Activated B cell treated with CpG ODN at 0.5 μM for 24 hours (primary cell): Measurements from ENCODE around the gene HINT3. TPM values are rescaled to one million over a fixed set of nuclear protein-coding genes. Genes with fewer than 3 reads are reported as not detected.

Source experiments
- ATAC-seq: fragments of 200-7000 bp; cut with Tn5 transposase; one replicate; pipeline ENCODE4 v1.10.0; 2021; ENCODE audit warnings: low read depth, mild to moderate bottlenecking, moderate library complexity
- CTCF ChIA-PET: fragments of 350-600 bp; sonication (Branson Sonifier 250); formaldehyde crosslinking; loops from one replicate; lab custom pipeline; 2021; ENCODE audit warnings: antibody characterized with exemption; lab: Charles Lee
- POLR2A ChIA-PET: fragments of 350-600 bp; sonication (Branson Sonifier 250); formaldehyde crosslinking; loops from one replicate; lab custom pipeline; 2021; ENCODE audit warnings: antibody characterized with exemption; lab: Charles Lee
- DNase-seq: peaks from one replicate; pipeline ENCODE4 v3.0.0; 2022
- H3K27ac Mint-ChIP-seq: one replicate; pipeline ENCODE4 v1.8.0; 2020; ENCODE audit warnings: mixed read lengths
- H3K27me3 Mint-ChIP-seq: one replicate; pipeline ENCODE4 v1.8.0; 2021; ENCODE audit warnings: mixed read lengths
- H3K36me3 Mint-ChIP-seq: one replicate; pipeline ENCODE4 v1.8.0; 2021; ENCODE audit warnings: low read depth, mixed read lengths
- H3K4me1 Mint-ChIP-seq: one replicate; pipeline ENCODE4 v1.8.0; 2021; ENCODE audit warnings: mixed read lengths
- H3K4me3 Mint-ChIP-seq: one replicate; pipeline ENCODE4 v1.8.0; 2020; ENCODE audit warnings: mild to moderate bottlenecking, mixed read lengths
- H3K9me3 Mint-ChIP-seq: one replicate; pipeline ENCODE4 v1.8.0; 2020; ENCODE audit warnings: mixed read lengths
- CTCF ChIP-seq: fragments of 200-600 bp; IDR thresholded peaks from one replicate; pipeline ENCODE4 v1.8.0; 2022; ENCODE audit warnings: antibody characterized with exemption, mild to moderate bottlenecking
- intact Hi-C: fragments of 100-400 bp; cut with micrococcal nuclease; formaldehyde crosslinking; loops from one replicate; pipeline ENCODE4 v1.15.1; 2024
- total RNA-seq: library from RNA; stranded (reverse); gene quantifications from 2 replicates; pipeline ENCODE4 v1.2.3, GENCODE V29; 2022

HINT3 gene
- total RNA-seq, 1 donor from 2014 or later = 11.1 TPM

GRCh38 chr6:126007800-126008199 is 51.2 kb downstream of the HINT3 start:
- CTCF ChIA-PET = no interaction called here
- no peak for ATAC-seq
- POLR2A ChIA-PET = no interaction called here
- no peak for DNase-seq
- no peak overlapping the region for H3K4me3 Mint-ChIP-seq
- intact Hi-C loops = no loop called here
- no peaks in the 10 kb centered on the region for H3K4me1 Mint-ChIP-seq
- no peaks in the 10 kb centered on the region for H3K27me3 Mint-ChIP-seq
- no peaks in the 10 kb centered on the region for H3K9me3 Mint-ChIP-seq
- TF ChIP-seq CTCF = no peak
- H3K27ac Mint-ChIP-seq = no peak overlapping the region
- H3K36me3 Mint-ChIP-seq = peaks cover 63% of the 10 kb centered on the region

GRCh38 chr6:126010040-126010439 is 53.5 kb downstream of the HINT3 start:
- Mint-ChIP-seq H3K4me3 (no peak overlapping the region), H3K27ac (no peak overlapping the region), H3K4me1 (no peaks in the 10 kb centered on the region), H3K27me3 (no peaks in the 10 kb centered on the region), H3K9me3 (no peaks in the 10 kb centered on the region), H3K36me3 (peaks cover 65% of the 10 kb centered on the region)
- no peak for TF ChIP-seq CTCF
- CTCF ChIA-PET = interaction anchor here (1.2 kb wide), 1 partner anchor 15 kb away, joined by 4 read pairs; no protein-coding TSS in a partner anchor
- ATAC-seq = no peak
- no peak for DNase-seq
- intact Hi-C loops = no loop called here
- POLR2A ChIA-PET = no interaction called here

GRCh38 chr6:126015863-126016262 is 59.3 kb downstream of the HINT3 start:
- no peak overlapping the region for H3K4me3 Mint-ChIP-seq
- no peak for ATAC-seq
- H3K27me3 Mint-ChIP-seq = no peaks in the 10 kb centered on the region
- H3K36me3 Mint-ChIP-seq = peaks cover 75% of the 10 kb centered on the region
- POLR2A ChIA-PET = no interaction called here
- H3K4me1 Mint-ChIP-seq = no peaks in the 10 kb centered on the region
- no peaks in the 10 kb centered on the region for H3K9me3 Mint-ChIP-seq
- H3K27ac Mint-ChIP-seq = no peak overlapping the region
- intact Hi-C loops = no loop called here
- no peak for TF ChIP-seq CTCF
- no peak for DNase-seq
- CTCF ChIA-PET = no interaction called here

GRCh38 chr6:126016591-126016990 is 60.0 kb downstream of the HINT3 start:
- Mint-ChIP-seq H3K27me3 (no peaks in the 10 kb centered on the region), H3K4me1 (no peaks in the 10 kb centered on the region), H3K4me3 (no peak overlapping the region), H3K27ac (no peak overlapping the region), H3K36me3 (peaks cover 77% of the 10 kb centered on the region), H3K9me3 (no peaks in the 10 kb centered on the region)
- CTCF ChIA-PET = no interaction called here
- no peak for TF ChIP-seq CTCF
- no peak for ATAC-seq
- no peak for DNase-seq
- intact Hi-C loops = no loop called here
- POLR2A ChIA-PET = no interaction called here

GRCh38 chr6:126017668-126018067 is 61.1 kb downstream of the HINT3 start:
- intact Hi-C loops = no loop called here

More at GRCh38 chr6:126017668-126018067, 61.1 kb downstream of the HINT3 start:
- no peaks in the 10 kb centered on the region for H3K27me3 Mint-ChIP-seq
- ATAC-seq (no peak), DNase-seq (no peak)
- ChIA-PET POLR2A (no interaction called here), CTCF (no interaction called here)
- H3K9me3 Mint-ChIP-seq = no peaks in the 10 kb centered on the region
- no peaks in the 10 kb centered on the region for H3K4me1 Mint-ChIP-seq
- H3K4me3 Mint-ChIP-seq = no peak overlapping the region
- peaks cover 74% of the 10 kb centered on the region for H3K36me3 Mint-ChIP-seq
- H3K27ac Mint-ChIP-seq = no peak overlapping the region
- no peak for TF ChIP-seq CTCF
